ENCODE measurements around the gene MIS12. TPM values are rescaled to one million over a fixed set of nuclear protein-coding genes. Genes with fewer than 3 reads are reported as not detected.

The MIS12 gene
- total and polyA plus RNA-seq, 2 donors (not counting 1 experiment from before 2014, with no cell fraction given) = 20.9 to 41.1 TPM

GRCh38 chr17:5527601-5528250 lies 41.4 kb downstream of the MIS12 start:
- H3K27me3 ChIP-seq (replicated peaks in 1 of 4; ENCODE audit: control extremely low read depth in 1 of 4, control insufficient read depth in 3 of 4, insufficient read depth in 4 of 4, low read length in 3 of 4) = no peaks in the 10 kb centered on the region
- ATAC-seq (ENCODE audit: low read depth) (no peak), DNase-seq (no peak)
- H4K20me1 ChIP-seq (ENCODE audit: control insufficient read depth, insufficient read depth, low read length, poor library complexity, severe bottlenecking) = no peaks in the 10 kb centered on the region
- H3K4me1 Mint-ChIP-seq = no peaks in the 10 kb centered on the region
- ChIA-PET POLR2A (no interaction called here), CTCF (no interaction called here)
- 99% methylated on average over 7 of the region's 9 CpGs for WGBS (ENCODE audit: insufficient coverage)
- H3K27me3 Mint-ChIP-seq = no peaks in the 10 kb centered on the region
- no peak overlapping the region for H3K9ac ChIP-seq (ENCODE audit: low read length)
- no peaks in the 10 kb centered on the region for H3K9me3 ChIP-seq (ENCODE audit: control extremely low read depth in 1 of 3, control insufficient read depth in 2 of 3, insufficient read depth in 1 of 3, low read length in 2 of 3)
- no peaks in the 10 kb centered on the region for H3K9me3 Mint-ChIP-seq (ENCODE audit: insufficient read depth)
- H2AFZ ChIP-seq (ENCODE audit: insufficient read depth, low read depth, low read length, poor library complexity, severe bottlenecking) = no peak overlapping the region
- H3K4me1 ChIP-seq (ENCODE audit: control insufficient read depth in 2 of 2, insufficient read depth in 2 of 2, low read length in 2 of 2) = no peaks in the 10 kb centered on the region
- H3K79me2 ChIP-seq (ENCODE audit: control insufficient read depth, insufficient read depth, low read length) = no peaks in the 10 kb centered on the region
- TF ChIP-seq CTCF (IDR thresholded peaks at IDR 0.05) (no peak), EZH2 (IDR thresholded peaks at IDR 0.05; ENCODE audit: borderline replicate concordance, insufficient read depth, low read depth, low read length, poor library complexity, severe bottlenecking) (no peak)
- H3K4me3 Mint-ChIP-seq = no peak overlapping the region
- H3K27ac ChIP-seq (ENCODE audit: low read length in 2 of 2) = no peak overlapping the region
- H3K36me3 ChIP-seq (replicated peaks in 1 of 2; ENCODE audit: control extremely low read depth in 1 of 2, control insufficient read depth in 1 of 2, extremely low read depth in 1 of 2, insufficient read depth in 2 of 2, low read length in 1 of 2) = peaks cover 2 to 71% of the 10 kb centered on the region in 2 experiments
- no peak overlapping the region for H3K4me2 ChIP-seq (replicated peaks; ENCODE audit: low read depth, low read length, poor library complexity, severe bottlenecking)
- H3K4me3 ChIP-seq (ENCODE audit: control extremely low read depth in 1 of 5, extremely low read depth in 1 of 5, insufficient read depth in 1 of 5, low read depth in 2 of 5, low read length in 4 of 5) = no peak overlapping the region
- H3K27ac Mint-ChIP-seq = no peak overlapping the region
- intact Hi-C loops (cut with micrococcal nuclease) = no loop called here

- CTCF ChIA-PET = no interaction called here
Observed at GRCh38 chr17:5530265-5531084, 44.1 kb downstream of the MIS12 start.

More at GRCh38 chr17:5530265-5531084, 44.1 kb downstream of the MIS12 start:
- Mint-ChIP-seq H3K27me3 (no peaks in the 10 kb centered on the region), H3K4me3 (no peak overlapping the region), H3K4me1 (no peaks in the 10 kb centered on the region), H3K9me3 (ENCODE audit: insufficient read depth) (no peaks in the 10 kb centered on the region), H3K27ac (no peak overlapping the region)
- H3K4me2 ChIP-seq (replicated peaks; ENCODE audit: low read depth, low read length, poor library complexity, severe bottlenecking) = no peak overlapping the region
- no peak for TF ChIP-seq CTCF (IDR thresholded peaks at IDR 0.05)
- no peak for TF ChIP-seq EZH2 (IDR thresholded peaks at IDR 0.05; ENCODE audit: borderline replicate concordance, insufficient read depth, low read depth, low read length, poor library complexity, severe bottlenecking)
- no peaks in the 10 kb centered on the region for H4K20me1 ChIP-seq (ENCODE audit: control insufficient read depth, insufficient read depth, low read length, poor library complexity, severe bottlenecking)
- no peak overlapping the region for H3K9ac ChIP-seq (ENCODE audit: low read length)
- no peak overlapping the region for H2AFZ ChIP-seq (ENCODE audit: insufficient read depth, low read depth, low read length, poor library complexity, severe bottlenecking)
- DNase-seq = no peak
- H3K4me1 ChIP-seq (ENCODE audit: control insufficient read depth in 2 of 2, insufficient read depth in 2 of 2, low read length in 2 of 2) = no peaks in the 10 kb centered on the region
- POLR2A ChIA-PET = no interaction called here
- no peaks in the 10 kb centered on the region for H3K27me3 ChIP-seq (replicated peaks in 1 of 4; ENCODE audit: control extremely low read depth in 1 of 4, control insufficient read depth in 3 of 4, insufficient read depth in 4 of 4, low read length in 3 of 4)
- H3K27ac ChIP-seq (ENCODE audit: low read length in 2 of 2) = no peak overlapping the region
- intact Hi-C loops (cut with micrococcal nuclease) = no loop called here
- no peak overlapping the region for H3K4me3 ChIP-seq (ENCODE audit: control extremely low read depth in 1 of 5, extremely low read depth in 1 of 5, insufficient read depth in 1 of 5, low read depth in 2 of 5, low read length in 4 of 5)
- 98% methylated on average over 10 of the region's 12 CpGs for WGBS (ENCODE audit: insufficient coverage)
- no peak for ATAC-seq (ENCODE audit: low read depth)
- no peaks in the 10 kb centered on the region for H3K9me3 ChIP-seq (ENCODE audit: control extremely low read depth in 1 of 3, control insufficient read depth in 2 of 3, insufficient read depth in 1 of 3, low read length in 2 of 3)
- H3K36me3 ChIP-seq (replicated peaks in 1 of 2; ENCODE audit: control extremely low read depth in 1 of 2, control insufficient read depth in 1 of 2, extremely low read depth in 1 of 2, insufficient read depth in 2 of 2, low read length in 1 of 2) = peaks cover 4 to 66% of the 10 kb centered on the region in 2 experiments
- H3K79me2 ChIP-seq (ENCODE audit: control insufficient read depth, insufficient read depth, low read length) = no peaks in the 10 kb centered on the region

Measured in B cell (primary cell).